HEK293 (cell line): ENCODE measurements around the gene SPTBN1.

Experiments used
- CTCF ChIA-PET: fragments of 350-600 bp; formaldehyde crosslinking; extraction: SDS; loops from one replicate; lab custom pipeline; 2021; ENCODE audit warnings: antibody characterized with exemption; lab: Yijun Ruan, JAX
- POLR2A ChIA-PET: fragments of 300-600 bp; formaldehyde crosslinking; extraction: SDS; loops from one replicate; lab custom pipeline; 2020; ENCODE audit warnings: antibody characterized with exemption, inconsistent platforms; lab: Yijun Ruan, JAX
- H3K27ac ChIP-seq: fragments of 200-500 bp; sonication (Bioruptor generic); 2 replicates; pipeline ENCODE4 v1.5.1; 2014; ENCODE audit warnings: low read depth, low read length, control low read depth, inconsistent platforms; ENCODE audit errors: extremely low read depth
- H3K36me3 ChIP-seq, 2 experiments: fragments of 200-500 bp in 1 of 2; sonication (Bioruptor generic) in 1 of 2; 1 replicate in 1 of 2; 2 replicates in 1 of 2; pipeline ENCODE4 v1.5.1; 2014 to 2017; ENCODE audit warnings: inconsistent platforms in 2 of 2, low read length in 2 of 2; ENCODE audit not compliant: control insufficient read depth in 2 of 2, insufficient read depth in 1 of 2
- H3K4me1 ChIP-seq: fragments of 200-500 bp; sonication (Bioruptor generic); 2 replicates; pipeline ENCODE4 v1.5.1; 2014; ENCODE audit warnings: mild to moderate bottlenecking, low read length, inconsistent platforms; ENCODE audit not compliant: control insufficient read depth, insufficient read depth
- H3K4me3 ChIP-seq: 2 replicates; pipeline ENCODE4 v1.5.1; 2011; ENCODE audit warnings: low read depth, mild to moderate bottlenecking, control low read depth, low read length, moderate library complexity
- H3K9me3 ChIP-seq: fragments of 200-500 bp; sonication (Bioruptor generic); 2 replicates; pipeline ENCODE4 v1.5.1; 2014; ENCODE audit warnings: low read depth, low read length, inconsistent platforms; ENCODE audit not compliant: control insufficient read depth, insufficient read depth
- KLF1 ChIP-seq: fragments of 450-650 bp; formaldehyde crosslinking; IDR thresholded peaks from 2 replicates; pipeline ENCODE4 v1.5.1; 2016; ENCODE audit warnings: missing biosample characterization, missing genetic modification characterization
- YY2 ChIP-seq: fragments of 450-650 bp; formaldehyde crosslinking; IDR thresholded peaks from 2 replicates; pipeline ENCODE4 v1.5.1; 2016; ENCODE audit warnings: missing biosample characterization, missing genetic modification characterization
- ZFP3 ChIP-seq: fragments of 450-650 bp; formaldehyde crosslinking; IDR thresholded peaks from 2 replicates; pipeline ENCODE4 v1.5.1; 2016; ENCODE audit warnings: low read depth, missing biosample characterization, missing genetic modification characterization
- ZFP41 ChIP-seq: fragments of 450-650 bp; formaldehyde crosslinking; IDR thresholded peaks from 2 replicates; pipeline ENCODE4 v1.5.1; 2016; ENCODE audit warnings: missing biosample characterization, missing genetic modification characterization, borderline replicate concordance
- ZNF138 ChIP-seq: fragments of 450-650 bp; formaldehyde crosslinking; IDR thresholded peaks from 2 replicates; pipeline ENCODE4 v1.5.1; 2016; ENCODE audit warnings: missing biosample characterization, missing genetic modification characterization, borderline replicate concordance
- ZNF140 ChIP-seq: fragments of 450-650 bp; formaldehyde crosslinking; IDR thresholded peaks from 2 replicates; pipeline ENCODE4 v1.5.1; 2016; ENCODE audit warnings: missing biosample characterization, missing genetic modification characterization
- ZNF239 ChIP-seq: fragments of 450-650 bp; formaldehyde crosslinking; IDR thresholded peaks from 2 replicates; pipeline ENCODE4 v1.5.1; 2016; ENCODE audit warnings: missing biosample characterization, missing genetic modification characterization
- ZNF274 ChIP-seq, 2 experiments: fragments of 200-500 bp in 1 of 2; fragments of 450-650 bp in 1 of 2; sonication (Bioruptor generic) in 1 of 2; formaldehyde crosslinking in 1 of 2; IDR thresholded peaks; 2 replicates each; pipeline versions ENCODE4 v1.5.1 to v1.6.1; 2014 to 2016; ENCODE audit warnings: borderline replicate concordance in 1 of 2, inconsistent platforms in 1 of 2, low read length in 1 of 2, missing biosample characterization in 1 of 2, missing genetic modification characterization in 1 of 2
- ZNF311 ChIP-seq: fragments of 450-650 bp; formaldehyde crosslinking; IDR thresholded peaks from 2 replicates; pipeline ENCODE4 v1.5.1; 2017; ENCODE audit warnings: missing biosample characterization, missing genetic modification characterization, borderline replicate concordance
- ZNF350 ChIP-seq: fragments of 450-650 bp; formaldehyde crosslinking; IDR thresholded peaks from 2 replicates; pipeline ENCODE4 v1.5.0; 2017; ENCODE audit warnings: missing biosample characterization, mild to moderate bottlenecking, missing genetic modification characterization
- ZNF354C ChIP-seq: fragments of 450-650 bp; formaldehyde crosslinking; IDR thresholded peaks from 2 replicates; pipeline ENCODE4 v1.5.1; 2016; ENCODE audit warnings: missing biosample characterization, missing genetic modification characterization, low read depth, borderline replicate concordance
- ZNF398 ChIP-seq: fragments of 450-650 bp; formaldehyde crosslinking; IDR thresholded peaks from 2 replicates; pipeline ENCODE4 v1.5.1; 2017; ENCODE audit warnings: missing biosample characterization, missing genetic modification characterization
- ZNF548 ChIP-seq: fragments of 450-650 bp; formaldehyde crosslinking; IDR thresholded peaks from 2 replicates; pipeline ENCODE4 v1.5.1; 2016; ENCODE audit warnings: missing biosample characterization, missing genetic modification characterization
- ZNF596 ChIP-seq: fragments of 450-650 bp; IDR thresholded peaks from 2 replicates; pipeline ENCODE4 v1.5.0; 2018; ENCODE audit warnings: missing biosample characterization, mild to moderate bottlenecking, missing genetic modification characterization, moderate library complexity
- ZNF600 ChIP-seq: fragments of 450-650 bp; formaldehyde crosslinking; IDR thresholded peaks from 2 replicates; pipeline ENCODE4 v1.5.1; 2016; ENCODE audit warnings: missing biosample characterization, missing genetic modification characterization
- ZNF701 ChIP-seq: fragments of 450-650 bp; formaldehyde crosslinking; IDR thresholded peaks from 2 replicates; pipeline ENCODE4 v1.5.1; 2016; ENCODE audit warnings: missing biosample characterization, missing genetic modification characterization
- ZNF837 ChIP-seq: fragments of 450-650 bp; formaldehyde crosslinking; IDR thresholded peaks from 2 replicates; pipeline ENCODE4 v1.5.1; 2016; ENCODE audit warnings: missing biosample characterization, missing genetic modification characterization
- TF ChIP-seq, protein P1 (sequence below): fragments of 450-650 bp; formaldehyde crosslinking; IDR thresholded peaks from 2 replicates; pipeline ENCODE4 v1.5.1; 2016; ENCODE audit warnings: missing biosample characterization, missing genetic modification characterization
- TF ChIP-seq, protein P2 (sequence below): fragments of 450-650 bp; formaldehyde crosslinking; IDR thresholded peaks from 2 replicates; pipeline ENCODE4 v1.5.1; 2016; ENCODE audit warnings: missing biosample characterization, missing genetic modification characterization
- TF ChIP-seq, protein P3 (sequence below): fragments of 450-650 bp; formaldehyde crosslinking; IDR thresholded peaks from 2 replicates; pipeline ENCODE4 v1.5.1; 2016; ENCODE audit warnings: missing biosample characterization, missing genetic modification characterization
- TF ChIP-seq, protein P4 (sequence below): fragments of 450-650 bp; formaldehyde crosslinking; IDR thresholded peaks from 2 replicates; pipeline ENCODE4 v1.5.1; 2017; ENCODE audit warnings: missing biosample characterization, missing genetic modification characterization

SPTBN1 gene

DNA sequence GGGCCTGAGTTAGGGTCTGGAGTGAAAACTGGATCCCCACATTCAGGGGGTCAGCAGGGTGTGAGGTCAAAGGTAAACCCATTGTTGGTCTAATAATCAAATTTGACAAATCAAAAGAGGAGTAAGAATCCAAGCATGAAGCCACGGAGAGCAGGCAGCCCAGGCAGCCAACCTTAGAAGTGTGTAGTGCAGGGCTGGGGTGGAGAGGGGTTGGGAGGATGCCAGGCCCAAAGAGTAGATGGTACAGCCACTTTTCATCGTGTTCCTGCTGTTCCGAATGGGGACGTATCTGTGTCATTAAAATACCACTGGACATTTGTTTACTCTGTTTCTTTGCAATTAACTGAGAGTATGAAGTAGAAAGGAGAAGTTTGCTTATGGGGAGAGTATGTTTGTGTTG lies 16.5 kb upstream of the SPTBN1 start:
- ChIA-PET POLR2A (no interaction called here), CTCF (no interaction called here)
- H3K4me3 ChIP-seq: no peak overlapping the region
- H3K27ac ChIP-seq: no peak overlapping the region
- no peaks in the 10 kb centered on the region for H3K9me3 ChIP-seq
- H3K36me3 ChIP-seq: no peaks in the 10 kb centered on the region
- TF ChIP-seq ZNF600 (tag by site-specific recombination): no peak
- no peak for TF ChIP-seq ZNF274 (IDR thresholded peaks at IDR 0.05; ENCODE audit: low read length)
- TF ChIP-seq ZNF274 (tag by site-specific recombination; IDR thresholded peaks at IDR 0.05; ENCODE audit: borderline replicate concordance): no peak
- TF ChIP-seq KLF1 (tag by site-specific recombination): no peak
- TF ChIP-seq ZNF140 (tag by site-specific recombination): no peak
- no peaks in the 10 kb centered on the region for H3K4me1 ChIP-seq

DNA sequence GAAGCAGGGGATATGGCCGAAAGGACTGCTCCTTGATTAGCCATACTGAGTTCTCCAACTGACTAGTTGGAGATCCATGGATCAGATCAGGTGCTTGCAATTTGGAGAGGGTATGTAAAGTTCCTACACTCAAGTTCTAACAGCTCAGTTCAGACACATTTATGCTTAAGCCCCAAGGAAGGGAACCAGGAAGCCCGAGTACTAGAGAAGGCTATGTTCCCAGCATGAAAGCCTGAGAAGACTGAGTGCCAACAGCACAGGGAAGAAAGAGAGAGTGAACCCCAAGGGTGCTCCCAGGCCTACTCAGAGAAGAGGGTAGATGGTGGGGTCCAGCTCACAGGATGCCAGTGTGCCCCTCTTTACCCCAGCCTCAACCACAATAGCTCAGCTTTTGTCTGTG lies 16.1 kb upstream of the SPTBN1 start:
- CTCF ChIA-PET: no interaction called here
- Histone ChIP-seq H3K4me3 (no peak overlapping the region), H3K36me3 (no peaks in the 10 kb centered on the region), H3K4me1 (no peaks in the 10 kb centered on the region), H3K27ac (no peak overlapping the region), H3K9me3 (no peaks in the 10 kb centered on the region)
- POLR2A ChIA-PET: no interaction called here
- no peak for TF ChIP-seq ZFP3
- TF ChIP-seq, protein P1, sequence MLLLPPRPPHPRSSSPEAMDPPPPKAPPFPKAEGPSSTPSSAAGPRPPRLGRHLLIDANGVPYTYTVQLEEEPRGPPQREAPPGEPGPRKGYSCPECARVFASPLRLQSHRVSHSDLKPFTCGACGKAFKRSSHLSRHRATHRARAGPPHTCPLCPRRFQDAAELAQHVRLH: no peak
- no peak for TF ChIP-seq ZNF311
- TF ChIP-seq, protein P2, sequence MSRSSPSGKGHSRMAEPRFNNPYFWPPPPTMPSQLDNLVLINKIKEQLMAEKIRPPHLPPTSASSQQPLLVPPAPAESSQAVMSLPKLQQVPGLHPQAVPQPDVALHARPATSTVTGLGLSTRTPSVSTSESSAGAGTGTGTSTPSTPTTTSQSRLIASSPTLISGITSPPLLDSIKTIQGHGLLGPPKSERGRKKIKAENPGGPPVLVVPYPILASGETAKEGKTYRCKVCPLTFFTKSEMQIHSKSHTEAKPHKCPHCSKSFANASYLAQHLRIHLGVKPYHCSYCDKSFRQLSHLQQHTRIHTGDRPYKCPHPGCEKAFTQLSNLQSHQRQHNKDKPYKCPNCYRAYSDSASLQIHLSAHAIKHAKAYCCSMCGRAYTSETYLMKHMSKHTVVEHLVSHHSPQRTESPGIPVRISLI (tag by site-specific recombination): no peak
- TF ChIP-seq, protein P3, sequence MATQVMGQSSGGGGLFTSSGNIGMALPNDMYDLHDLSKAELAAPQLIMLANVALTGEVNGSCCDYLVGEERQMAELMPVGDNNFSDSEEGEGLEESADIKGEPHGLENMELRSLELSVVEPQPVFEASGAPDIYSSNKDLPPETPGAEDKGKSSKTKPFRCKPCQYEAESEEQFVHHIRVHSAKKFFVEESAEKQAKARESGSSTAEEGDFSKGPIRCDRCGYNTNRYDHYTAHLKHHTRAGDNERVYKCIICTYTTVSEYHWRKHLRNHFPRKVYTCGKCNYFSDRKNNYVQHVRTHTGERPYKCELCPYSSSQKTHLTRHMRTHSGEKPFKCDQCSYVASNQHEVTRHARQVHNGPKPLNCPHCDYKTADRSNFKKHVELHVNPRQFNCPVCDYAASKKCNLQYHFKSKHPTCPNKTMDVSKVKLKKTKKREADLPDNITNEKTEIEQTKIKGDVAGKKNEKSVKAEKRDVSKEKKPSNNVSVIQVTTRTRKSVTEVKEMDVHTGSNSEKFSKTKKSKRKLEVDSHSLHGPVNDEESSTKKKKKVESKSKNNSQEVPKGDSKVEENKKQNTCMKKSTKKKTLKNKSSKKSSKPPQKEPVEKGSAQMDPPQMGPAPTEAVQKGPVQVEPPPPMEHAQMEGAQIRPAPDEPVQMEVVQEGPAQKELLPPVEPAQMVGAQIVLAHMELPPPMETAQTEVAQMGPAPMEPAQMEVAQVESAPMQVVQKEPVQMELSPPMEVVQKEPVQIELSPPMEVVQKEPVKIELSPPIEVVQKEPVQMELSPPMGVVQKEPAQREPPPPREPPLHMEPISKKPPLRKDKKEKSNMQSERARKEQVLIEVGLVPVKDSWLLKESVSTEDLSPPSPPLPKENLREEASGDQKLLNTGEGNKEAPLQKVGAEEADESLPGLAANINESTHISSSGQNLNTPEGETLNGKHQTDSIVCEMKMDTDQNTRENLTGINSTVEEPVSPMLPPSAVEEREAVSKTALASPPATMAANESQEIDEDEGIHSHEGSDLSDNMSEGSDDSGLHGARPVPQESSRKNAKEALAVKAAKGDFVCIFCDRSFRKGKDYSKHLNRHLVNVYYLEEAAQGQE (tag by site-specific recombination): no peak
- TF ChIP-seq, protein P4, sequence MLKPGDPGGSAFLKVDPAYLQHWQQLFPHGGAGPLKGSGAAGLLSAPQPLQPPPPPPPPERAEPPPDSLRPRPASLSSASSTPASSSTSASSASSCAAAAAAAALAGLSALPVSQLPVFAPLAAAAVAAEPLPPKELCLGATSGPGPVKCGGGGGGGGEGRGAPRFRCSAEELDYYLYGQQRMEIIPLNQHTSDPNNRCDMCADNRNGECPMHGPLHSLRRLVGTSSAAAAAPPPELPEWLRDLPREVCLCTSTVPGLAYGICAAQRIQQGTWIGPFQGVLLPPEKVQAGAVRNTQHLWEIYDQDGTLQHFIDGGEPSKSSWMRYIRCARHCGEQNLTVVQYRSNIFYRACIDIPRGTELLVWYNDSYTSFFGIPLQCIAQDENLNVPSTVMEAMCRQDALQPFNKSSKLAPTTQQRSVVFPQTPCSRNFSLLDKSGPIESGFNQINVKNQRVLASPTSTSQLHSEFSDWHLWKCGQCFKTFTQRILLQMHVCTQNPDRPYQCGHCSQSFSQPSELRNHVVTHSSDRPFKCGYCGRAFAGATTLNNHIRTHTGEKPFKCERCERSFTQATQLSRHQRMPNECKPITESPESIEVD: no peak
- no peak for TF ChIP-seq ZNF354C (tag by site-specific recombination)
- no peak for TF ChIP-seq ZFP41

DNA sequence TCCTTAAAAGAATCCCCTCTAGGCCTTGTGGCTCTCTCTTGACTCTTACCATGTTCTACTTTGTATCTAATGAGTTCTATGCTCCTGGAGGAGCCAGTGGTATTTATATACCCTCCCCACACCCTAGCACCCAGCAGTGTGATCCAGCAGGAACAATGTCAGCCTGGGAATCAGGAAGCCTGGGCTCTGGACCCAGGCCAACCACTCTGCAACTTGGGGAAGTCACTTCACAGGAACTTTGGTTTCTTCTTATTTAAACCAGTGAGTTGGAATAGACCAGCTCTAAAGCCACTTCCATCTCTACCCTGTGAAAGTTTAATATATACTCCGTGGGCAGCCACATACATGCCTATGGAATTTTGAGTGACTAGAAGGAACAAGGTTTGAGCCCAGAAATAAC lies 11.6 kb upstream of the SPTBN1 start:
- Histone ChIP-seq H3K36me3 (no peaks in the 10 kb centered on the region), H3K27ac (no peak overlapping the region), H3K9me3 (no peaks in the 10 kb centered on the region), H3K4me3 (no peak overlapping the region), H3K4me1 (no peaks in the 10 kb centered on the region)
- ChIA-PET POLR2A (no interaction called here), CTCF (no interaction called here)
- TF ChIP-seq, protein P1: no peak
- TF ChIP-seq ZNF398 (tag by site-specific recombination): no peak
- TF ChIP-seq ZNF239: no peak
- TF ChIP-seq ZNF350: no peak
- TF ChIP-seq ZNF274 (IDR thresholded peaks at IDR 0.05; ENCODE audit: low read length): no peak
- TF ChIP-seq ZNF274 (tag by site-specific recombination; IDR thresholded peaks at IDR 0.05; ENCODE audit: borderline replicate concordance): no peak
- no peak for TF ChIP-seq ZNF548 (tag by site-specific recombination)
- TF ChIP-seq ZNF837: no peak
- no peak for TF ChIP-seq ZNF701 (tag by site-specific recombination)
- TF ChIP-seq ZNF138 (tag by site-specific recombination): no peak
- TF ChIP-seq YY2 (tag by site-specific recombination): no peak
- no peak for TF ChIP-seq ZNF596 (tag by site-specific recombination)
